Measurements from ENCODE around the gene SMARCC2. TPM values are rescaled to one million over a fixed set of nuclear protein-coding genes. Genes with fewer than 3 reads are reported as not detected.

Gene SMARCC2
- total and polyA plus RNA-seq, 9 of the 15 experiments (the other 6 are each of a cell fraction or from before 2014, with no cell fraction given): 11.9 to 86.0 (median 36.6) TPM

GRCh38 chr12:56120158-56120846, 69.0 kb downstream of the SMARCC2 start:
- TF ChIP-seq ATF3 (IDR thresholded peaks at IDR 0.05): peak; percentile 49; the same call in 1 of the 2 replicates
- TF ChIP-seq ATF3 (CRISPR knock-in tag; conservative IDR thresholded peaks at IDR 0.05): no peak
- TF ChIP-seq MAFF (IDR thresholded peaks at IDR 0.05; ENCODE audit: low read length): peak; percentile 32; the same call in 1 of the 2 replicates
- peak; percentile 15; the same call in 1 of the 2 replicates for TF ChIP-seq JUN (IDR thresholded peaks at IDR 0.05; ENCODE audit: borderline replicate concordance, low read depth, low read length)
- TF ChIP-seq JUN (CRISPR knock-in tag; IDR thresholded peaks at IDR 0.05; ENCODE audit: borderline replicate concordance): no peak
- TF ChIP-seq JUND (IDR thresholded peaks at IDR 0.05; ENCODE audit: borderline replicate concordance, low read depth, low read length): peak; percentile 49; the same call in 1 of the 2 replicates
- TF ChIP-seq JUND (tag; IDR thresholded peaks at IDR 0.05; ENCODE audit: borderline replicate concordance, low read depth, low read length): no peak
- 0 out of 2 replicates have a peak, but pooled peaks have one; percentile 13 for TF ChIP-seq ARID1B (IDR thresholded peaks at IDR 0.05)
- TF ChIP-seq C11orf30 (IDR thresholded peaks at IDR 0.05; ENCODE audit: low read depth): peak; percentile 75
- peak; percentile 83 for TF ChIP-seq ZNF316 (IDR thresholded peaks at IDR 0.05)
- no peak for TF ChIP-seq CHD2 (IDR thresholded peaks at IDR 0.05; ENCODE audit: low read depth, low read length)
- TF ChIP-seq CREM (IDR thresholded peaks at IDR 0.05; ENCODE audit: low read depth): no peak
- peaks cover 28% of the 10 kb centered on the region for H3K79me2 ChIP-seq (ENCODE audit: control insufficient read depth, insufficient read depth, low read length)
- peak overlapping the region; percentile 44; the same call in 2 of the 3 replicates for H3K27ac ChIP-seq (ENCODE audit: extremely low read depth, low read depth, low read length)
- no peaks in the 10 kb centered on the region for H3K27me3 ChIP-seq (ENCODE audit: control insufficient read depth in 2 of 2, insufficient read depth in 2 of 2, low read length in 2 of 2)
- H3K4me3 ChIP-seq: no peak overlapping the region
- intact Hi-C loops (cut with micrococcal nuclease) (no loop called here), in situ Hi-C loops (cut with MboI) (loop anchor here (10.0 kb wide), 1 partner anchor 344 kb away; the partner anchor contains the start of gene SPRYD4)
- peak overlapping the region; percentile 82; the same call in 1 of the 2 replicates for H2AFZ ChIP-seq (ENCODE audit: low read depth, low read length)
- ATAC-seq (no peak), DNase-seq (ENCODE audit: extremely low read depth in 1 of 4, low spot score in 3 of 4) (peak in 3 of 4 experiments; percentile 30 to 48 (median 44)), FAIRE-seq (no peak)
- H4K20me1 ChIP-seq (replicated peaks; ENCODE audit: control insufficient read depth, insufficient read depth, low read length): no peaks in the 10 kb centered on the region
- BruUV-seq (replicated peaks): no TSS peak
- H3K36me3 ChIP-seq (ENCODE audit: control insufficient read depth, insufficient read depth, low read length): peaks cover 27% of the 10 kb centered on the region
- WGBS (ENCODE audit: insufficient coverage, low coverage, missing lambda C conversion rate): 89% methylated on average over 17 of the region's 17 CpGs
- peaks cover 4% of the 10 kb centered on the region for H3K9me3 ChIP-seq (replicated peaks; ENCODE audit: control insufficient read depth, insufficient read depth, low read depth, low read length)
- CTCF ChIA-PET (ENCODE audit: low intra/inter-chr PET ratio): interaction anchor here (0.6 to 3.8 kb wide), 5 partner anchors 67 to 344 kb away, joined by 3 to 36 read pairs (median 13); partner anchors contain the start of genes NABP2 and SMARCC2
- POLR2A ChIA-PET: interaction anchor here (0.6 to 5.3 kb wide), 5 partner anchors 8 to 212 kb away, joined by 3 to 54 read pairs (median 7); partner anchors contain the start of genes ESYT1, MYL6 and SMARCC2
- peak overlapping the region; percentile 89; the same call in 1 of the 2 replicates for H3K4me2 ChIP-seq (ENCODE audit: insufficient read depth, low read length)
- no peaks in the 10 kb centered on the region for H3K9me1 ChIP-seq (ENCODE audit: control insufficient read depth, insufficient read depth, low read length)
- peak overlapping the region in 1 of 2 experiments; percentile 49; a peak in 2 of 4 replicates for H3K9ac ChIP-seq (ENCODE audit: insufficient read depth in 1 of 2, low read depth in 2 of 2, low read length in 2 of 2)
- peaks cover 21 to 34% of the 10 kb centered on the region in 2 experiments for H3K4me1 ChIP-seq (replicated peaks in 1 of 2; ENCODE audit: control insufficient read depth in 2 of 2, insufficient read depth in 2 of 2, low read length in 2 of 2)

Data from K562 (cell line).